GM18502 (cell line): ENCODE measurements around the gene PTPRJ.

Experiments used
- ATAC-seq: cut with Tn5 transposase; IDR thresholded peaks from one replicate; pipeline ENCODE4 v1.9.1; 2021; ENCODE audit warnings: mild to moderate bottlenecking; ENCODE audit not compliant: unreplicated experiment, poor library complexity

The PTPRJ gene

DNA sequence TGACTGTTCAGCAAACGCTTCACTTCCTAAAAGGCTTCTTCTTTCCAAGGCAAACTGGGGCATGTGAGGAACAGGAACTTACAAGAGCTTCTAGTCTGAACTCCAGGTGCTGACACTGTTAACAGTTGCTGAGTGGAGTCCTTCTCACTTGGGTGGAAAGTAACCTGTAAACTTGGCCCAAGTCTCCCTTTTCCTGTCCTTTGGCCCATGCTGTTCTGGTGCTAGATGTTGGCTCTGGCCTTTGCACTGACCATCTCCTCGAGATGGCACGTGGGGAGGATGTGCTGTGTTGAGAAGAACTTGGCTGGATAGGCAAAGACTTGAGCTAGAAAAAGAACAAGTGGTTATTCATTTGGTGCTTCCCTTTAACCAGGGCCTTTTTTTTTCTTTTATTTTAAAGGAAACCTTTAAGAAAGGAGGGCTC, 53.6 kb downstream of the PTPRJ start:
- no peak for ATAC-seq

DNA sequence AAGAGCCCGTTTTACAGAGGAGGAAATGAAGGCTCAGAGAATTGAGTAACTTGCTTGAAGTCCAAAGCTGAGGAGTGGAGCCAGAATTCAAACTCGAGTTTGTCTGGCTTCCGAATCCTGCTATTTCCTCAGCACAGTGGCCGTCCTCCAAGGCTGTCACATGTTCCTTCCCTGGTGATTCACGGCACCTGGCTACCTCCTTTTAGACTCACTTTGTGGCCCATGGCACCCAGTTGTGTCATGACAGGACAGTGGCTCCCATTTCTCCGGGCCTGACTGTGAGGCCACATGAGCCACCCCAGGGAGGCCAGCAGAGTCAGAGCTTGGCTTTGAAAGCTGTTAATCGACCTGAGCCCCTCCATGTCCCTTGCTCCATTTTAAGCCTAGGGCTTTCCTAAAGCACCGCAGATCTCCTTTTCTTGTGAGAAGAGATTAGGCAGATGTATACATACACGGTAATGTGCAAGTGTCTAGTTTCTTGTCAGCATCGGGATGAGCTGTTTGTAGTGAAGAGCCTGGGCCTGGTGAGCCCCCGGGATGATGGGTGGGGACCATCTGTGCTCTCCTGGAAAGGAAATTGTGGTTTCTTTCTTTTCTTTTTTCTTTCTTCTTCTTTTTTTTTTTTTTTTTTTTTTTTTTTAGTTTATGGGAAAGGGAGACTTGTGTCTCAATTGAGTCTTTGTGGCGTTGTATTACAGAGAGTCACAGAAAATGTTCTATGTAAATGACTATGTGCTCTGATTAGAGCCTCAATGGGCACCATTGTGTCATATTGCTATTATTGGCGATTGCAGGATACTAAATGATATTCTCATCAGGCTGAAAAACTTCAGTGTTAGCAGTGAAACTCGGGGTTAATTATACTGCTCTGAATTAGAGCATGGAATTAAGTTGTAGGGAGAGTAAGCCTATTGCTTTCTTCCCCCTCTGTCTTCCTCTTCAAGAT, 54.8 kb downstream of the PTPRJ start:
- ATAC-seq, result no peak

DNA sequence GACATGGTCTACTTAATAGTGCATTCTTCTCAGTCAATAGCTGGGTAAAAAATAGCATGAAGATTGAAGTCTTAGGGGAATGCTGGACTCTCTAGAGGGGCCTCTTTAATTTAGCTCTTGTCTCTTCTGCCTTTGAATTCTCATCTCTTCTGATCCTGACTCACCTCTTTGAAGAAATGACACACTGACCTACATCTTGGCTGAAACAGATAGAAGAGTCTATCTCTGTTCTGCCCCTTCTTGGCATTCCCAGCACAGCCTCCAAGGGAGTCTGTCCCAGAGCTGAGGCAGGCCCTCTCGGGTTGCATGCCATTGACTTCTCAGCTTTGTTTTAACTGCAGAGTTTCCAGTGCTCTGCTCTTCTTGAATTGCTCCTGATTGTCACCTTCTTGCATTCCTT, 55.7 kb downstream of the PTPRJ start:
- ATAC-seq, result no peak

DNA sequence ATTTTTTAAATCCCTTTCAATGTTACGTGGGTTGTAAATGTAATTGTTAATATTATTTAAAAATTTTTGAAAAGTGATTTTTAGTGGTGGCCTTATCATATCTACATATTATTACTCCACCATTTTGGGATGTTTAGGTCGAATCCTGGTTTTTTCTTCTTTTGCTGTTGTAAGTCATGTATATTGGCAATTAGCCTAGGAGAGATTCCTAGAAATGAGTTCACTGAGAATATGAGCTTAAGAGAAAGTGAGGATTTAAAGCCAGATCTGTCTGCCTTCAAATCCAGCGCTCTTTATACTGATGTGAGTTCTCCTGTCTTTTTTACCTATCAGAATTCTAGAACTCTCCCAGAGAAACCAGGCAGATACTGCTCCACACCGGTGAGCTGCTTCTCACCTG, 56.1 kb downstream of the PTPRJ start:
- ATAC-seq, result no peak

DNA sequence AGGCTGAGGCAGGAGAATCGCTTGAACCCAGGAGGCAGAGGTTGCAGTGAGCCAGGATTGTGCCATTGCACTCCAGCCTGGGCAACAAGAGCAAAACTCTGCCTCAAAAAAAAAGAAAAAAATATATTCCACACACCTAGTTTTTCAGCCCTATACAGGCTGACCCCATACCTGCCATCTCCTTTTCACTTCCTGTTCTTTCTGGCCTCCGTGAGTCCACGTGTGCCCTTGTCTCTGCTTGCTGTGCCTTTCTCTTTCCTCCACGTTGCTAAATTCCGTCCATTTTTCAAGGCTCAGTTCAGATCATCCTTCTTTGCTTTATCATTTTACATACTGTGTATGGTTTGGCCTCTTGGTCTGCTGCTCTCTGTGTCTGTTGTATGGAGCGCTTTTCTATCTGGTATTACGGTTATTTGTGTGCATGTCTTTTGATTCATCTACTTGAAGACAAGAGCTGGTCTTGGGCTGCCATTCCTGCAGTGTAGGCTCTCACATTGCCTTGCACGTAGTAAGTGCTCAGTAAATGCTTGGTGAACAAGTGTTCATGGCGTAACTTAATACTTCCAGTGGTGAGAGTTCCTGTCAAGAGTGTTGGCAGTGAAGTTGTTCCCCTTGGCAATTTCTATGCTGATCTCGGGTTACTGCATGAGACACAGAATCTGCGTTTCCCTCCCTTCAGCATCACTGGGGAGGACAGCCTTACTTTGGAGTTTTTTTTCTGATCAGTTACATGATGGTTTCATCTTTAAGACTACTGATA, 57.5 kb downstream of the PTPRJ start:
- no peak for ATAC-seq

DNA sequence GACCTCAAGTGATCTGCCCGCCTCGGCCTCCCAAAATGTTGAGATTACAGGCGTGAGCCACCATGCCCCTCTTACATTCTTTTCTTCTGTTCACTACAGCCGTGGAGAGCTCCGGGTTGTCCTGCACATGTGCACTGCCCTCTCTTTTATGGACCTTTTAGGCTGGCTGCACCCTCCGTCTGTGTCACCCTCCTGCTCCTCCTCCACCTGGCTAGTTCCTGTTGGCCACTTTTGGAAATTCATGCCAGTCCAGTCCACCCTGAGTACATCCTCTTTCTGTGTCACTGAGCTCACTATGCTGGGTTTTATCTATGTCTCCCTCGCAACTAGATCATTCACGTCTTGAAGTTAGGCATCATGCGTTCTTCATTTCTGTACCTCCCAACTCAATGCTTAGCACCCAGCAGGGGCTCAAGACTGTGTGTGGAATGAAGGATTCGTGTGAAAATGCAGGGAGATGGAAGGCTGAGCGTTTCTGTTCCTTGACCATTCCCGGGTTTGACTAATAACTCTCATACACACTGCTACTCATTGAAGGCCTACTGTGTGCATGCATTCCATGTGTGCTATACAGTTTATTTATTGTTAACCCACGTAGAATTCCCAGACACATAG, 60.6 kb downstream of the PTPRJ start:
- ATAC-seq, result no peak

DNA sequence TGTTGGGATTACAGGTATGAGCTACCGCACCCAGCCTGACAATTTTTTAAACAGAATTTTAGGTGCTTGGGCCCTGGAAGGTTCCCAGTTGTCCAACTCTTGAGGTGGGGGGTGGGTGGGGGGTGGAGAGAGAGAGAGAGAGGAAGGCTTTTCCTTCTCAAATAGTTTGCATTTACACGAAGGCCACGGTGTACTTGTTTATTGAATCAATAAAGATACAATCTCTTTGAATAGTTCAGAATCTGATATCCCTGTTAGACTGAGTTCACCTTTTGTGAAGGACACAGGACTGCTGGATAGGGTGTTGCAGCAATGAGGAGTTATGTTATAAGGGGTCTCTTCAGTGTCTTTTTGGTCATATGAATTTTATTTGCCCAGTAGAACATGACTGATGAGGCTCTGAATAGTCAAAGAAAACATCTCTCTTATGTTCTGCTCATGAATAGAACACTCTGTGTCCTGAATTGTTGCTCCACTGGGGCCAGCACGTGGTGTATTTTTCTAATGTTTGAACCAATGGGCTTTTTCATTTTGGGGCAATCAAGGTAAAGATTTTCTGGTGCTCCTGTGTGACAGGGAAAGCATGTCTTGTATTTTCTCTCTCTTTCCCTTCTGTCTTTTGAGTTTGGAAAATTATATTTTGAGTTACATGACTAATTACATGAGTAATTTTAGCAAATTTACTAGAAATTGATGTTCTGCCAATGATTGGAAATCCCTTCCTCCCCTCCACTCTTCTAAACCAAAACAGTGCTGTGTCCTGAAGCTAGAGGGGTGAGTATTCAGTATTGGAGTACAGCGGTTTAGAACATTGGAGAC, 61.7 kb downstream of the PTPRJ start:
- ATAC-seq, result no peak

DNA sequence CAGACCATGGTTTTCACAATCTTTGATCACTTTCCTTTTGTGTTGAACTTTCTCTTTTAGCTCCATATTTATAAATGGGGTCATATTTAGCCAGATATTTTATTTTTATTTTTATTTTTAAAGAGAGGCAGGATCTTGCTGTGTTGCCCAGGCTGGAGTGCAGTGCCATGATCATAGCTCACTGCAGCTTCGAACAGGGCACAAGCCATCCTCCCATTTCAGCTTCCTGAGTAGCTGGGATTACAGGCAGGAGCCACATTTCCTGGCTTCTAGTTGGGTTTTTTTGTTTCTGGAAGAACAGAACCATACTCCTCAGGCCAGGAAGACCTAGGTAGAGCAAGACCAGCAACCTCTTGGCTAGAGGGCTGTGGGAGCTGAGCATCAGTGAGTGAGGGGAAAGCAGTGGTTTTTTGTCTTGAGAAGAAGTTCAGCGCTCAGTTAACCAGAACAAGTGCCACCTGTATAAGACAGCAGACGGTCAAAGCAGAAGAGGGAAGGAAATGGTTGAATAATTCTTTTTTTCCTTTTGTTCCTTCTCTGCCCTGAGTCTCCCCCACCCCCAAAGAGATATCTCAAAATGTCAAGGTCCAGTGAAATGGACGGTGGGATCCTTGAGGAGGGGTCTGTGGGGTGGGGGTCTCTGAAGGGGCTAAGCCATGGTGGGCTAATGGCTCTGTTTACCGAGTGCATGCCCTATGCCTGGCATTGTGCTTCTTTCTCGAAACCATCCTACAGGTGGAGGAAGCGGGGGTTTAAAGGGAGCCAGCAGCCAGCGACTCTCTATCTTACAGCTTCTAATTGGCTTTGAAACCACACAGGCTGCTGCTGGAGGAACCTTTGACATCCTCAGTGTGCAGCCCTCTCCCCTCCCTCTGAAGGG, 63.0 kb downstream of the PTPRJ start:
- ATAC-seq, result peak; percentile 70

DNA sequence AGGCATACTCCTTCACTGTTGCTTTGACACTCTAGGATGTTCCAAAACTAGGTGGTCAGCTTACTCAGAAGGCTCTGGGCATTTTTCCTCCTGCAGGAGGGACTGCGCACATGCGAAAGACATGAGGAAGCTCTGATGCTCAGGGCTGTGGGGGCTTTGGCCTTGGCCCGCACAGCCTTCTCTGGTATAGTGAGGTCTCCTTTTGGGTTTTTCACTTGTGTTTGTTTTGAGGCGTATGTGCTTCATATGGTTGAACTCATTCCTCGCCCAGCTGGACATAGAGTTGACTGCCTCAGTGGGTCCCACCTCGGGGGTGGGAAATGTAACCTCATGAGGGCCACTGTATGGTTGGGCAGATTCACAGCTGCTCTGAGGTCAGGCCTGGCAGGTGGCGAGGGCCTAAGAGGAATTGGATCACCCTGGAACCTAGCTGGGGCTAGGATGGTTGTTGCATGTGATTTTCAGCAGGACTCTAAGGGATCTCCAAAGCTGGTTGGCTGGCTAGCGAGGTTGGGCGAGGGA, 63.7 kb downstream of the PTPRJ start:
- ATAC-seq, result peak; percentile 10

DNA sequence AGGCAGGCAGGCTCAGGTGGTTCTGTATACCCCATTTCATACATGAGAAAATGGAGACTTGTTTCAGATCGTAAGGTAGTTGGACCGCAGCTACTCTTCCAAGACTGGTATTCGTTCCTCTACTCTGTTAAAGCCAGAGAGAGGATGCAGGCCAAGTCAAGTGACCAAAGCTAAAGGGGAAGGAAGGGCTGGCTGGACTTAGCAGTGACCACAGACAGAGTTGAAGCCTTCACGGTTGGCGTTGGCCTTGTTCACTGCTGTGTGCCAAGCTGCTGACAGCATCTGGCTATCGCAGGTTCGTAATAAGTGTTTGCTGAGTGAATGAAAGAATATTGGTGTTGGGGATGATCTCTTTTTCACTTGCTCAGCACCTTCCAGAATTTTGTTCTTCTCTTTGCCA, 64.2 kb downstream of the PTPRJ start:
- ATAC-seq, result no peak

DNA sequence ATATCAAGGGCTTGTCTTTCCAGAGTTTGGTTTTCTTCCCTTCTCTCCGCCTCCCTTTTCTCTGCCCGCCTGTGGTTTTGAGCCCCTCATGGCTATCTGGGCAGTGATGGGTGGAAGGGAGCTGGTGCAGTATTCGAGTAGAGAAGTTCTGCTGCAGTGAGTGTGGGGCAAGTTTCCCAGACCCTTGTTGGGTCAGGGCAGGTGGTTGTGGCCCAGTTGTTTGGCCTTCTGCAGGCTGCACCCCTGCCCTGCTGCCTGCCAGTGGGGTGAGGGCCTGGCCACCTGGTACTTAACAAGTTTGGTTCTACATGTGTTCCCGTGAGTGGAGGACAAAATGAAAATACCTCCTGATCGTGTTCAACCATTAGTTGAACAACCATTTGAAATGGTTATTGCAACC, 65.2 kb downstream of the PTPRJ start:
- no peak for ATAC-seq

DNA sequence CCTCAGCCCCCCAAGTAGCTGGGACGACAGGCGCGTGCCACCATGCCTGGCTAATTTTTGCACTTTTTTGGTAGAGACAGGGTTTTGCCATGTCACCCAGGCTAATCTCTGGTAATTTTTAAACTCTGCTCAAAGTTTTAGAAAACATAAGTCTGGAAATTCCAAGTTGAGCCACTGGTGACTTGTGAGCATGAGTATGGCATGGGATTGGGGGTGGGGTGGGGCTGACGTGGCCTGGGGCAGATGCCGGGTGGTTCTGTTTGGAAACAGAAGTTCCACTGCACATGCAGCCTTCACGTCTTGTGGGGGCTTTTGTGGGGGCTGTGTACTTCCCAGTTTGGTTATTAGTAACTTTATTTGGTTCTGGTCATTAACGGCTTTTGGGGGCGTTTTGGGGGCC, 67.3 kb downstream of the PTPRJ start:
- no peak for ATAC-seq

DNA sequence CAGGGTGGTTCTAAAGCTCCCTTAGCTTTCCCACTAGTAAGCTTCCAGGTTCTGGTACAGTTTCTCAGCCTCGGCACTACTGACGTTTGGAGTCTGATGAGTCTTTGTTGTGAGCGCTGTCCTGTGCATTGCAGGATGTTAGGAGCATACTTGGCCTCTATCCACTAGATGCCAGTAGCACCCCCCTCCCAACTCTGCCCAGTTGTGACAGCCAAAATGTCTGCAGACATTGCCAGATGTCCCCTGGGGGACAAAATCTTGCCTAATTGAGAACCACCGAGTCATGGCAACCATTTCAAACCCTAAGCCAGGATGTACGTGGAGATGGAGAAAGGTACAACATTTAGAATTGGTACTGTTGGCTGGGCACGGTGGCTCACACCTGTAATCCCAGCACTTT, 68.7 kb downstream of the PTPRJ start:
- no peak for ATAC-seq

DNA sequence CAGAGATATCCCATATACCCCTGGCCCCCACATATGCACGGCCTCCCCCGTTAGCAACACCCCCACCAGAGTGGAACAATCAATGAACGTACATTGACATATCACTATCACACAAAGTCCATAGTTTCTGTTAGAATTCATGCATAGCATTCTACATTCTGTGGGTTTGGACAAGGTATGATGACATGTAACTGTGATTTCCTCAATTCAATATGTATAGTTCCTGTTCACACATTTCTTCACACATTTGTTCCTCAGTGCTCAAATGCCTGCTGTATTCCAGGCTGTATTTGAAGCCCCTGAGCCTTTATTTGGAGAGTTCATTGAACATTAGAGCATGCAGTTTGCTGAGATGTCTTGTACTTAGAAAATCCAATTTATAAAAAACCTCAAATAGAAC, 69.9 kb downstream of the PTPRJ start:
- ATAC-seq, result no peak

DNA sequence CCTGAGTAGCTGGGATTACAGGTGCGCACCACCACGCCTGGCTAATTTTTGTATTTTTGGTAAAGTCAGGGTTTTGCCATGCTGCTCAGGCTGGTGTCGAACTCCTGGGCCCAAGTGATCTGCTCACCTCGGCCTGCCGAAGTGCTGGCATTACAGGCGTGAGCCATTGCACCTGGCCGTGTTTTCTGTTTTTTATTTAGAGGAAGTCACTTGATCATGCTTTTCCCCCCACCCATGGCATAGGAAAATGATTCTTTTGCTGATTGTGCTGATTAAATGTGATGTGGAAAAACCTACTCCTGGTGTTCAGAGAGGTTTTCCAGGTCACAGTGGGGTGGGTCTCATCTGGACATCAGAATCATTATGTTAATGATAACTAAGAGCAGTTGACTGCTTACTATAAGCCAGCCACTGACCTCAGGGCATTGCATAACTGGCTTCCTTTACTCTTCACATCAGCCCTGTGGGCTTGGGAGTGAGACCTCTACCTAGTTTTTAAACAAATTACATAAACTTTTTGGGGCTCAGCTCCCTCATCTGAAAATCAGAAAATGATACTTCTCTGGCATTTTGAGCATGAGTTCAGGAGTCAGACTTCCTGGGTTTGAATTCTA, 71.0 kb downstream of the PTPRJ start:
- no peak for ATAC-seq

DNA sequence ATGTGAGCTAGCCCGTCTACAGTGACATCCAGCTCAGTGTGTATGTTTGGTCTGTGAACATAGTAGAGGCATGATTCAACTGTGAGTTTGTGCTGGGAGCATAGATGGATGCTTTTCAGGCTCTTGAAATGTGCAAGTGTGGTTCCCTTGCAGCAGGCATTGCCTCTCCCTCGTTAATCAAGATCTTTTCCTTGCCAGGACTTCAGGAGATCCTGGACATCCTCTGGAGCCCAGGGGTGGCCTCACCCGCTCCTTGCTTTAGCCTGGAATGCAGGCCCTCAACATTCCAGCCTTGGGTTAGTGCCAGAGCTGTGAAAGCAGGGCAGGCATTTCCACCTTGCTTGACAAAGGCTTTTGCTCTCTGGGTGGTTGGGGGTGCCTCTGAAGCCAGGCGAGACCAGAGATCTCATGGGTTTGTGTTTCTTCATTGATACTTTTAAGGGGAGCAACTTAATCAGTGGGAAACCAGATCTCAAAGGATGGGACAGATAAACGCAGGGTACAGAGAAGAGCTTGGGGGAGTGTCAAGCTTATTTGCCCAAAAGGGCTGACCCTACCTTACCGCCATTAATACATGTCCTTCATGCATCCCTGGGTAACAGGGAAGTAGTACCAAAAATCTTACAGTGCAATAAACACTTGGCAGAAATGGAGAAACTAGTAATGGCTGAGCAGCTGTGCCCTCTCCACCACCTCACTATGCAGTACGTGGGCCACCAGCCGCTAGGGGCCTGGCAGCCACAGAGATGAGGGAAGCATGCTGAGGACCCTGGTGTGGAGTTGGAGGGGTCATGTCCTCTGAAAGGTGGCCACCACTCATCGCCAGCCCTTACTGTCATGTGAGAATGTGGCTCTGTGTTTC, 72.1 kb downstream of the PTPRJ start:
- ATAC-seq, result no peak

DNA sequence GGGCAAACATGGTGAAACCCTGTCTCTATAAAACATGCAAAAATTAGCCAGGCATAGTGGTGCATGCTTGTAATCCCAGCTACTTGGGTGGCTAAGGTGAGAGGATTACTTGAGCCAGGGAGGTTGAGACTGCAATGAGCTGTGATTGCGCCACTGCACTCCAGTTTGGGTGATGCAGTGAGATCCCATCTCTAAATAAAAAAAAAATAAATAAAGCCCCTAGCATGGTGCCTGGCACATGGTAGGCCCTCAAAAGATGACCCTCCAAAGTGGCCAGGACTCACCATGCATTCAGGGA, 74.6 kb downstream of the PTPRJ start:
- no peak for ATAC-seq
